KMS-11 (cell line): Measurements from ENCODE around the gene DBR1.

Experiments used
- H2AFZ ChIP-seq: fragments of 200-600 bp; sonication (generic); 2 replicates; pipeline ENCODE4 v1.6.1; 2016; ENCODE audit warnings: antibody characterized with exemption, mixed run types, low read depth
- H3K27ac ChIP-seq: fragments of 200-600 bp; sonication (generic); 2 replicates; pipeline ENCODE4 v1.6.1; 2016; ENCODE audit warnings: mild to moderate bottlenecking, mixed run types
- H3K27me3 ChIP-seq: fragments of 200-600 bp; sonication (generic); 2 replicates; pipeline ENCODE4 v1.6.1; 2017; ENCODE audit warnings: mild to moderate bottlenecking, low read depth, mixed run types, moderate library complexity; ENCODE audit not compliant: insufficient read depth
- H3K36me3 ChIP-seq: fragments of 200-600 bp; sonication (generic); 2 replicates; pipeline ENCODE4 v1.6.1; 2017; ENCODE audit warnings: mild to moderate bottlenecking, mixed run types; ENCODE audit not compliant: insufficient read depth
- H3K4me1 ChIP-seq: fragments of 200-600 bp; sonication (generic); 2 replicates; pipeline ENCODE4 v1.6.1; 2016; ENCODE audit warnings: mild to moderate bottlenecking, low read depth, mixed run types; ENCODE audit not compliant: poor library complexity, severe bottlenecking
- H3K4me2 ChIP-seq: fragments of 200-600 bp; sonication (generic); 2 replicates; pipeline ENCODE4 v1.7.0; 2016; ENCODE audit warnings: mild to moderate bottlenecking, mixed run types
- H3K4me3 ChIP-seq: fragments of 200-600 bp; sonication (generic); IDR thresholded peaks from 2 replicates; pipeline ENCODE4 v1.6.1; 2017; ENCODE audit warnings: low read depth, low read length, mixed read lengths; ENCODE audit not compliant: insufficient read depth
- H3K79me2 ChIP-seq: fragments of 200-600 bp; sonication (generic); 2 replicates; pipeline ENCODE4 v1.6.1; 2016; ENCODE audit warnings: low read depth, mixed run types; ENCODE audit not compliant: insufficient read depth
- H3K9ac ChIP-seq: fragments of 200-600 bp; sonication (generic); 2 replicates; pipeline ENCODE4 v1.6.1; 2016; ENCODE audit warnings: mild to moderate bottlenecking, mixed run types
- H4K20me1 ChIP-seq: fragments of 200-600 bp; sonication (generic); 2 replicates; pipeline ENCODE4 v1.6.1; 2016; ENCODE audit warnings: mild to moderate bottlenecking, mixed run types; ENCODE audit not compliant: insufficient read depth
- CTCF ChIP-seq: fragments of 200-600 bp; sonication (generic); conservative IDR thresholded peaks from 2 replicates; pipeline ENCODE4 v1.6.1; 2017; ENCODE audit warnings: low read depth, mild to moderate bottlenecking, antibody characterized with exemption, low read length, moderate library complexity, mixed read lengths

Gene DBR1

DNA sequence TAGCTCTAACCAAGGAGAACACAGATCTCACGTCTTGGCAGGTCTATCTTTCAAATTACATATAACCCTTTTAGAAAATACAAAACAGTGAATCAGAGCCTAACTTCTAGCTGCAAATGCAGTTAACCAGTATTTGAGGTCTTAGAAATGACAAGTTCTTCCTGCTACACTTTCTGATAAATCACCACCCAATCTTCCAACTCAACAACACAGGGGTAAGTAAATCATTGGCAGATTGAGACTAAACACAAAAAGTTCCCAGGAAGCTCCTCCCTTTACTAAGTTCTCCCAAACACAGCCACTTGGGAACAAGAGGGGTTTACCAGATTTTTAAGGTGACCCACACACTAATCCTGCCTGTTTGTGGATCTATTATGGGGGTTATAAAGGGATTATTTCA is 42.5 kb downstream of the DBR1 start, which contains the start of gene A4GNT:
A4GNT (minus strand) TSS at position 152 of the 400 bp plus-strand sequence. CDS start 1,134 bp downstream, outside the sequence.
- Histone ChIP-seq H3K27ac (no peak within 1 kb of the TSS), H3K9ac (no peak within 1 kb of the TSS), H2AFZ (no peak within 1 kb of the TSS), H3K4me2 (no peak within 1 kb of the TSS), H3K79me2 (no peaks in the 10 kb centered on the region), H3K4me1 (no peaks in the 10 kb centered on the region), H4K20me1 (no peaks in the 10 kb centered on the region), H3K36me3 (no peaks in the 10 kb centered on the region), H3K27me3 (no peaks in the 10 kb centered on the region), H3K4me3 (no peak within 1 kb of the TSS)
- TF ChIP-seq CTCF, result no peak

DNA sequence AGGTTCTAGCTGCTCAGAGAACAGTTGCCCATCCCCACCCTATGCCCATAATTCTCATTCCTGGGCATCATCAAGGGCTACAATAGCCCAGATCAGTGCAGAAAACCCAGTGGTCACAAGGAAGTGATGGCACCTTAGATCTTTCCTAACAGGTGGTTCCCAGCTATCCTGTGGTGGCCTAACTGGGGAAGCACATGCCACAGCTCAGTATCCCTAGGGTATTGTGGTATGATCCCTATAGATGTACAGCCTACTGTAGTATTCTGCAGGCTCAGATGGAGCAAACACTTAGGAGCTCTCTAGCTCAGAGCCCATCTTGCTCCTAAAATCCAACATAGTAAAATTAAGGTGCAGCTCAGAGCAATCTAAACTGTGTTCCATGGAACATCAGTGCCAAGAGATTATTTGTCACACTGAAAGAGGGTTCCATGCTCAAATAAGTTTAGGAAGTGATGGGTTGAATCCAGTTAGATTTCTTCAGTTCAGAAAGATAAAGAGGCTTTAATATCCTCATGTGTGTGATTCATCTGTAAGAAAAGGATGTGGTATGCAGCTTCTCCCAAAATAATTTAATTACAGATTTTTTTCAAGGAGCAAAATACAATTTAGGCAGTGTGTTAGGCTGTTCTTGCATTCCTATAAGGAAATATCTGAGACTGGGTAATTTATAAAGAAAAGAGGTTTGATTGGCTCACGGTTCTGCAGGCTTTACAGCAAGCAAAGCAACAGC is 46.9 kb downstream of the DBR1 start:
- Histone ChIP-seq H3K36me3 (no peaks in the 10 kb centered on the region), H3K27ac (no peak overlapping the region), H3K27me3 (no peaks in the 10 kb centered on the region), H3K4me2 (no peak overlapping the region), H4K20me1 (no peaks in the 10 kb centered on the region), H3K4me1 (no peaks in the 10 kb centered on the region), H2AFZ (no peak overlapping the region), H3K9ac (no peak overlapping the region), H3K79me2 (no peaks in the 10 kb centered on the region), H3K4me3 (no peak overlapping the region)
- TF ChIP-seq CTCF, result no peak

- no peak for TF ChIP-seq CTCF
- no peaks in the 10 kb centered on the region for H3K4me1 ChIP-seq
- no peak overlapping the region for H3K4me3 ChIP-seq
- no peak overlapping the region for H2AFZ ChIP-seq
- no peak overlapping the region for H3K4me2 ChIP-seq
- no peaks in the 10 kb centered on the region for H4K20me1 ChIP-seq
- H3K27ac ChIP-seq, result no peak overlapping the region
- H3K9ac ChIP-seq, result no peak overlapping the region
- H3K79me2 ChIP-seq, result no peaks in the 10 kb centered on the region
- no peaks in the 10 kb centered on the region for H3K36me3 ChIP-seq
- H3K27me3 ChIP-seq, result no peaks in the 10 kb centered on the region
Observed at GRCh38 chr3:138125548-138126221, 49.0 kb downstream of the DBR1 start.

DNA sequence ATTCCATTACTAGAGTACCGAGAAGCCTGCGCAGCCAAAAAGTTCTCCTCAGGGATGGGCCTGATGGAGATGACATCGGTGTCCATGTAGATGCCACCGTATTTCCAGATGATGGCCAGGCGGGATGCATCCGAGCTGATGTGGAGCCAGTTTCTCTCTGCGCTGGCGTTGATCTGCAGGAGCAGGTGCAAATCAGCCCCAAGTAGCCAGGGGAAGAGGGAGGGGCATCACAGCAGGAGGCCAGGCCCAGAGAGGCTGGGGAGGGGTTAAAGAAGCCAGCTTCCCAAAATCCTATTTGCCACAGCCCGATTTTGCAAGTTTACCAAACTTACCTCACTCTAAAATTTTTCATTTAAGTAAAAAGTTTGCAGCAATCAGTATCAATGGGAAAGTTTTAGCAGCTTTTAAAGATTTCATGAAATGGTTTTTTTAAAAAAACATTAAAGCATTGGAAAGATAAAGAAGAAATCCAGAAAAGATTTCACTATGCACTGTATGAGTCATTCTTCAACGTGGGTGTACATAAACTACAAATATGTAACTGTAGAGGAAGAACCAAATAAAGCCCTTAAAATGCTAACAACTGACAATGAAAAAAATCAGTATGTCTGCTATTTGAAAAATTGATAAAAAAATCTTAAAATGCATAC is 49.9 kb downstream of the DBR1 start:
- no peak for TF ChIP-seq CTCF
- Histone ChIP-seq H3K4me3 (no peak overlapping the region), H3K27ac (no peak overlapping the region)

More for the DNA sequence above, 49.9 kb downstream of the DBR1 start:
- no peak overlapping the region for H3K9ac ChIP-seq
- no peaks in the 10 kb centered on the region for H3K79me2 ChIP-seq
- H2AFZ ChIP-seq, result no peak overlapping the region
- H3K4me1 ChIP-seq, result no peaks in the 10 kb centered on the region
- H3K27me3 ChIP-seq, result no peaks in the 10 kb centered on the region
- no peak overlapping the region for H3K4me2 ChIP-seq
- no peaks in the 10 kb centered on the region for H4K20me1 ChIP-seq
- H3K36me3 ChIP-seq, result no peaks in the 10 kb centered on the region
